ENCODE measurements around the gene PTPN11. TPM values are rescaled to one million over a fixed set of nuclear protein-coding genes. Genes with fewer than 3 reads are reported as not detected.
"Not testable (repeated sequence)": the region's sequence is repeated elsewhere in the genome, so short reads cannot be mapped to it uniquely, and the experiment has no call there.

The PTPN11 gene
- total RNA-seq, 2 experiments from 2014 or later = 56.2 to 123 TPM

DNA sequence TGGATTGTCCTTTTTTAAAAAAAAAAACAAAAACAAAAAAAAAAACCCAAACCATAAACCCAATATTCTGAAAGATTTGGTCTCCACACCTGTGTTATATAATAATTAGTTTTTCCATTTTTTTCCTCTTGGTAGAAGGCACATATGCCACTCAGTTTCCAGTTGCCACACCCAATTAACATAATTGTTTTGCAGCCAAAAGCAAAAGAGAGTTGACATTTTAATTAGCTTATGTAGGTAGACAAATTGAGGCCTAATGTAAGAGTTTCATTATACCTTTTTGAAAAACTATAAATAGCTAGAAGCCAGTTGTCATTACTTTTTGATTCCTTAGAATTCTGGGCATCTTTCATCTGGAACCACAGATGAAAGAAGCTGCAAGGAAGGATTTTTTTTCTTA lies 21.0 kb downstream of the PTPN11 start:
- H4K20me1 ChIP-seq (ENCODE audit: insufficient read depth, low read length) = no peaks in the 10 kb centered on the region
- H3K9me3 ChIP-seq (ENCODE audit: low read length) = no peaks in the 10 kb centered on the region
- DNase-seq (ENCODE audit: low spot score) = no peak
- ChIA-PET POLR2A (interaction anchor here (0.6 to 1.0 kb wide), 4 partner anchors 8 to 41 kb away, joined by 3 to 6 read pairs (median 4); no protein-coding TSS in a partner anchor), CTCF (ENCODE audit: unreplicated experiment) (no interaction called here)
- no peaks in the 10 kb centered on the region for H3K9me2 ChIP-seq (ENCODE audit: insufficient read depth, low read length)
- H2AFZ ChIP-seq (ENCODE audit: low read length) = no peak overlapping the region
- intact Hi-C loops (cut with micrococcal nuclease; ENCODE audit: unreplicated experiment) = no loop called here
- H3K4me2 ChIP-seq (ENCODE audit: low read length) = no peak overlapping the region
- no peak overlapping the region for H3K4me3 ChIP-seq (ENCODE audit: low read depth, low read length, poor library complexity, severe bottlenecking)
- TF ChIP-seq, protein P1, sequence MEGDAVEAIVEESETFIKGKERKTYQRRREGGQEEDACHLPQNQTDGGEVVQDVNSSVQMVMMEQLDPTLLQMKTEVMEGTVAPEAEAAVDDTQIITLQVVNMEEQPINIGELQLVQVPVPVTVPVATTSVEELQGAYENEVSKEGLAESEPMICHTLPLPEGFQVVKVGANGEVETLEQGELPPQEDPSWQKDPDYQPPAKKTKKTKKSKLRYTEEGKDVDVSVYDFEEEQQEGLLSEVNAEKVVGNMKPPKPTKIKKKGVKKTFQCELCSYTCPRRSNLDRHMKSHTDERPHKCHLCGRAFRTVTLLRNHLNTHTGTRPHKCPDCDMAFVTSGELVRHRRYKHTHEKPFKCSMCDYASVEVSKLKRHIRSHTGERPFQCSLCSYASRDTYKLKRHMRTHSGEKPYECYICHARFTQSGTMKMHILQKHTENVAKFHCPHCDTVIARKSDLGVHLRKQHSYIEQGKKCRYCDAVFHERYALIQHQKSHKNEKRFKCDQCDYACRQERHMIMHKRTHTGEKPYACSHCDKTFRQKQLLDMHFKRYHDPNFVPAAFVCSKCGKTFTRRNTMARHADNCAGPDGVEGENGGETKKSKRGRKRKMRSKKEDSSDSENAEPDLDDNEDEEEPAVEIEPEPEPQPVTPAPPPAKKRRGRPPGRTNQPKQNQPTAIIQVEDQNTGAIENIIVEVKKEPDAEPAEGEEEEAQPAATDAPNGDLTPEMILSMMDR (conservative IDR thresholded peaks at IDR 0.05; ENCODE audit: low read length) = no peak
- no peak for TF ChIP-seq EZH2phosphoT487 (IDR thresholded peaks at IDR 0.05; ENCODE audit: borderline replicate concordance, low read depth, low read length)
- H3K79me2 ChIP-seq (ENCODE audit: insufficient read depth, low read depth, low read length) = peaks cover 62% of the 10 kb centered on the region
- H3K27ac ChIP-seq (ENCODE audit: low read depth, low read length, poor library complexity, severe bottlenecking) = no peak overlapping the region
- no TSS peak for BruUV-seq (replicated peaks)
- H3K36me3 ChIP-seq (ENCODE audit: insufficient read depth, low read length) = peaks cover 3% of the 10 kb centered on the region; the same call in 1 of the 2 replicates
- no peaks in the 10 kb centered on the region for H3K4me1 ChIP-seq (ENCODE audit: insufficient read depth, low read length, poor library complexity, severe bottlenecking)

DNA sequence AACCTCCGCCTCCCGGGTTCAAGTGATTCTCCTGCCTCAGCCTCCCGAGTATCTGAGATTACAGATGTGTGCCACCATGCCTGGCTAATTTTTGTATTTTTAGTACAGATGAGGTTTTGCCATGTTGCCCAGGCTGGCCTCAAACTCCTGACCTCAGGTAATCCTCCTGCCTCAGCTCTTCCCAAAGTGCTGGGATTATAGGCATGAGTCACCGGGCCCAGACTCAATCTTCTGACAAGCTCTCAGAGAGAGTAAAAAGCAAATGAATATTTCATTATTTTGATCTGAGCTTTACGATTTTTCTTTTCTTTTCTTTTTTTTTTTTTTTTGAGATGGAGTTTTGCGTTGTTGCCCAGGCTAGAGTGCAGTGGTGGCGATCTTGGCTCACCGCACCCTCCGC lies 21.9 kb downstream of the PTPN11 start:
- H3K27ac ChIP-seq (ENCODE audit: low read depth, low read length, poor library complexity, severe bottlenecking); H3K9me2 ChIP-seq (ENCODE audit: insufficient read depth, low read length); H3K36me3 ChIP-seq (ENCODE audit: insufficient read depth, low read length); CTCF ChIA-PET (ENCODE audit: unreplicated experiment); DNase-seq (ENCODE audit: low spot score); H3K9me3 ChIP-seq (ENCODE audit: low read length); H3K4me1 ChIP-seq (ENCODE audit: insufficient read depth, low read length, poor library complexity, severe bottlenecking); H3K4me2 ChIP-seq (ENCODE audit: low read length); H2AFZ ChIP-seq (ENCODE audit: low read length); BruUV-seq (replicated peaks); intact Hi-C loops (cut with micrococcal nuclease; ENCODE audit: unreplicated experiment); H4K20me1 ChIP-seq (ENCODE audit: insufficient read depth, low read length); H3K4me3 ChIP-seq (ENCODE audit: low read depth, low read length, poor library complexity, severe bottlenecking): not testable (repeated sequence)
- POLR2A ChIA-PET = interaction anchor here (0.9 kb wide), 1 partner anchor 18 kb away, joined by 3 read pairs; no protein-coding TSS in a partner anchor
- peaks cover 54% of the 10 kb centered on the region for H3K79me2 ChIP-seq (ENCODE audit: insufficient read depth, low read depth, low read length)

GRCh38 chr12:112443916-112444315 lies 25.2 kb downstream of the PTPN11 start:
- Histone ChIP-seq H3K79me2 (ENCODE audit: insufficient read depth, low read depth, low read length) (peaks cover 23% of the 10 kb centered on the region; the same call in 1 of the 2 replicates), H3K9me3 (ENCODE audit: low read length) (no peaks in the 10 kb centered on the region), H3K9me2 (ENCODE audit: insufficient read depth, low read length) (no peaks in the 10 kb centered on the region), H3K4me2 (ENCODE audit: low read length) (no peak overlapping the region), H2AFZ (ENCODE audit: low read length) (no peak overlapping the region), H3K27ac (ENCODE audit: low read depth, low read length, poor library complexity, severe bottlenecking) (no peak overlapping the region), H3K4me1 (ENCODE audit: insufficient read depth, low read length, poor library complexity, severe bottlenecking) (no peaks in the 10 kb centered on the region), H3K36me3 (ENCODE audit: insufficient read depth, low read length) (peaks cover 28% of the 10 kb centered on the region), H3K4me3 (ENCODE audit: low read depth, low read length, poor library complexity, severe bottlenecking) (no peak overlapping the region), H4K20me1 (ENCODE audit: insufficient read depth, low read length) (no peaks in the 10 kb centered on the region)
- ChIA-PET POLR2A (interaction anchor here (0.7 kb wide), 1 partner anchor 404 kb away, joined by 3 read pairs; no protein-coding TSS in a partner anchor), CTCF (ENCODE audit: unreplicated experiment) (no interaction called here)
- intact Hi-C loops (cut with micrococcal nuclease; ENCODE audit: unreplicated experiment) = no loop called here
- DNase-seq (ENCODE audit: low spot score) = no peak
- BruUV-seq (replicated peaks) = no TSS peak
- TF ChIP-seq, protein P1 (conservative IDR thresholded peaks at IDR 0.05; ENCODE audit: low read length) = no peak
- TF ChIP-seq EZH2phosphoT487 (IDR thresholded peaks at IDR 0.05; ENCODE audit: borderline replicate concordance, low read depth, low read length) = no peak
